SU-DHL-6 (cell line): ENCODE results near the gene EAPP.

ENCODE experiments used
- CTCF ChIP-seq: fragments of 200-600 bp; sonication (generic); IDR thresholded peaks from one replicate; pipeline ENCODE4 v1.5.1; 2017; ENCODE audit warnings: antibody characterized with exemption, mild to moderate bottlenecking, low read length, moderate library complexity; ENCODE audit not compliant: insufficient read depth, poor library complexity, severe bottlenecking
- EZH2phosphoT487 ChIP-seq: fragments of 200-600 bp; sonication (generic), shearing (Covaris generic); conservative IDR thresholded peaks from 2 replicates; pipeline ENCODE4 v1.6.1; 2018; ENCODE audit warnings: mild to moderate bottlenecking, antibody characterized with exemption, low read length, moderate library complexity, mixed read lengths

- no peak for TF ChIP-seq CTCF
- TF ChIP-seq EZH2phosphoT487, result no peak
These were observed 38.4 kb downstream of the EAPP start for GRCh38 chr14:34501004-34501580.
